Neuron (in vitro differentiated cells): ENCODE measurements around the gene SLC44A5.
"Not testable (repeated sequence)": the region's sequence is repeated elsewhere in the genome, so short reads cannot be mapped to it uniquely, and the experiment has no call there.

ENCODE experiments used
- H2AFZ ChIP-seq: one replicate; pipeline ENCODE4 v1.6.1; 2013; ENCODE audit warnings: low read depth, mild to moderate bottlenecking, inconsistent platforms, low read length, moderate library complexity
- H3K27me3 ChIP-seq: one replicate; pipeline ENCODE4 v1.6.1; 2013; ENCODE audit warnings: low read length; ENCODE audit not compliant: insufficient read depth
- H3K36me3 ChIP-seq: one replicate; pipeline ENCODE4 v1.6.1; 2013; ENCODE audit warnings: low read length; ENCODE audit not compliant: insufficient read depth
- H3K4me1 ChIP-seq: one replicate; pipeline ENCODE4 v1.6.1; 2013; ENCODE audit warnings: low read length; ENCODE audit not compliant: insufficient read depth
- H3K4me3 ChIP-seq: 2 replicates; pipeline ENCODE4 v1.5.1; 2013; ENCODE audit warnings: mild to moderate bottlenecking, low read length, moderate library complexity
- H3K9me3 ChIP-seq: one replicate; pipeline ENCODE4 v1.6.1; 2013; ENCODE audit warnings: low read length

Gene SLC44A5

DNA sequence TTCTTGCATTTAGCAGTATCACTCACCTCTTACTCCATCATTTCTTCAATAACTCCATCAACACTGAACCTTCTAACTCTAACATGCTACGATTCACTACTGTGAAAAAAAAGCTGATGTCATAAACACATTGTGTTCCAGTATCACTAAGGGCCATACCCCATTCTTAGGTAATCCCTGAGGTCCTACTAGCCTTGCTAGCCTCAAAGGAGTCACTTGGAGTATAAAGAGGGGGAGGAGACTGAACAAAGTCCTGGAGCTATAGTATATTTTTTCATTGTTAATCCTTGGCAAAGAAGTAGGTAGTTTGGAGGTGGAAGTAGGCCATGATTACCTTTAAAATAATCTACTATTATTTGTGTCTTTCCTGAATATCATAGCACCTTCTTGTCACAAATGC lies at the start of gene SLC44A5:
Gene SLC44A5, minus strand, starts transcription at position 101 of the 400 bp plus-strand sequence. CDS start 69,667 bp downstream, outside the sequence.
- no peaks in the 10 kb centered on the region for H3K36me3 ChIP-seq
- no peak within 1 kb of the TSS for H3K4me3 ChIP-seq
- peaks cover 16% of the 10 kb centered on the region for H3K4me1 ChIP-seq
- no peaks in the 10 kb centered on the region for H3K9me3 ChIP-seq
- no peak within 1 kb of the TSS for H2AFZ ChIP-seq
- H3K27me3 ChIP-seq = no peaks in the 10 kb centered on the region

- no peak overlapping the region for H2AFZ ChIP-seq
- H3K9me3 ChIP-seq = no peaks in the 10 kb centered on the region
- no peaks in the 10 kb centered on the region for H3K36me3 ChIP-seq
- H3K4me1 ChIP-seq = no peaks in the 10 kb centered on the region
- no peaks in the 10 kb centered on the region for H3K27me3 ChIP-seq
- no peak overlapping the region for H3K4me3 ChIP-seq
Measured at GRCh38 chr1:75655931-75656330, 45.0 kb upstream of the SLC44A5 start.

GRCh38 chr1:75647183-75647582 lies 36.3 kb upstream of the SLC44A5 start:
- not testable (repeated sequence) for H3K27me3 ChIP-seq, H3K4me3 ChIP-seq, H3K36me3 ChIP-seq, H3K4me1 ChIP-seq, H3K9me3 ChIP-seq, H2AFZ ChIP-seq

DNA sequence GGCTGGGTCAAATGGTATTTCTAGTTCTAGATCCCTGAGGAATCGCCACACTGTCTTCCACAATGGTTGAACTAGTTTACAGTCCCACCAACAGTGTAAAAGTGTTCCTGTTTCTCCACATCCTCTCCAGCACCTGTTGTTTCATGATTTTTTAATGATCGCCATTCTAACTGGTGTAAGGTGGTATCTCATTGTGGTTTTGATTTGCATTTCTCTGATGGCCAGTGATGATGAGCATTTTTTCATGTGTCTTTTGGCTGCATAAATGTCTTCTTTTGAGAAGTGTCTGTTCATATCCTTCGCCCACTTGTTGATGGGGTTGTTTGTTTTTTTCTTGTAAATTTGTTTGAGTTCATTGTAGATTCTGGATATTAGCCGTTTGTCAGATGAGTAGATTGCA lies 34.2 kb upstream of the SLC44A5 start:
- not testable (repeated sequence) for H3K27me3 ChIP-seq, H2AFZ ChIP-seq, H3K36me3 ChIP-seq, H3K9me3 ChIP-seq, H3K4me3 ChIP-seq, H3K4me1 ChIP-seq

GRCh38 chr1:75643460-75643859 lies 32.5 kb upstream of the SLC44A5 start:
- H3K4me3 ChIP-seq = no peak overlapping the region
- no peaks in the 10 kb centered on the region for H3K27me3 ChIP-seq
- H2AFZ ChIP-seq = no peak overlapping the region
- no peaks in the 10 kb centered on the region for H3K36me3 ChIP-seq
- H3K4me1 ChIP-seq = no peaks in the 10 kb centered on the region
- H3K9me3 ChIP-seq = no peaks in the 10 kb centered on the region

- Histone ChIP-seq H3K27me3 (no peaks in the 10 kb centered on the region), H3K4me3 (no peak overlapping the region), H2AFZ (no peak overlapping the region), H3K4me1 (no peaks in the 10 kb centered on the region), H3K9me3 (no peaks in the 10 kb centered on the region), H3K36me3 (no peaks in the 10 kb centered on the region)
Measured at GRCh38 chr1:75641325-75641724, 30.4 kb upstream of the SLC44A5 start.

DNA sequence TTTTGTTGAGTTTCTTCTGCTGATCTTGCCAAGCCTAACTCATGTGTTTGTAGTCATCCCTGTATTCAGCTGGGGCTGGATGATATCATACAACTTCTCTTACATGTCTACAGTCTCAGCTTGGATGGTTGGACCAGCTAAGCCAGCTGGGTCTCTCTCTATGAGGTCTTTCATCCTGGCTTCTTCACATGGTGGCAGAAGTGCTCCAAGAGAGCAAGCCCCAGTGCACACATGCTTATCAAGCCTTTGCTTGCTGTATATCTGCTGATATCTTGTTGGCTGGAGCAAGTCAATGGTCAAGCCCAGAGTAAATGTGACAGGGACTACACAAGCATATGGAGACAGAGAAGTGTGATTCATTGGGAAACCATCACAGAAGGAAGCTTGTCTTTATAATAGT lies 29.2 kb upstream of the SLC44A5 start:
- Histone ChIP-seq H3K27me3 (no peaks in the 10 kb centered on the region), H2AFZ (no peak overlapping the region), H3K4me1 (no peaks in the 10 kb centered on the region), H3K9me3 (no peaks in the 10 kb centered on the region), H3K36me3 (no peaks in the 10 kb centered on the region), H3K4me3 (no peak overlapping the region)

DNA sequence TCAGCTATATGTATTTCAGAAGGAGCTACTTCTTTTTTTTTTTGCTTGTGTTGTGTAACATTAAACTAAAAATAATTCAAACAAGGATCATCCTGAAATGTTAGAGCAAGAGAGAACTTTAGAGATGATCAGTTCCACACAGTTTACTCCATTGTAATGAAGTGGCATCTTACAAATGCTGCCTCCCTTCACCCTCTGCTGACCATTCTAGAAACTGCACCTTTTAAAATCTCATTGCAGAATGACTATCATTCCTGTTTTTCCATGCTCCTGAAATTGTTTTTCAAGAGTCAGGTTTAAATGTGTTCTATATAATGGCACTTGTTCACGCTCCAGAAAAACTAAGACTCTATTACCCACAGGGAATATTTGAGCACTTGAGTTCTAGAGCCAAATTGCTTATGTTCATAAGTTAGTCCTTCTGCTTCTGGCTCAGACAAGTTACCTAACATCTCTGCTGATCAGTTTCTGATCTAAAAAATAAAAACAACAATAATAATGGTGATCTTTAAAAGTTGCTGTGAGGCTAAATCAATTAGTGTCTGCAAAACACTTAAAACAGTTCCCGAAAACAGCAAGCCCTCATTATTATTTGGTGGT lies 21.5 kb upstream of the SLC44A5 start:
- Histone ChIP-seq H3K27me3 (no peaks in the 10 kb centered on the region), H3K9me3 (no peaks in the 10 kb centered on the region), H3K36me3 (no peaks in the 10 kb centered on the region)

GRCh38 chr1:75630998-75631397 lies 20.1 kb upstream of the SLC44A5 start:
- Histone ChIP-seq H3K36me3 (no peaks in the 10 kb centered on the region), H3K27me3 (no peaks in the 10 kb centered on the region), H2AFZ (no peak overlapping the region), H3K4me1 (peaks cover 9% of the 10 kb centered on the region), H3K4me3 (no peak overlapping the region), H3K9me3 (no peaks in the 10 kb centered on the region)

More for the DNA sequence above, 21.5 kb upstream of the SLC44A5 start:
- H3K4me1 ChIP-seq = peaks cover 9% of the 10 kb centered on the region
- no peak overlapping the region for H3K4me3 ChIP-seq
- no peak overlapping the region for H2AFZ ChIP-seq

DNA sequence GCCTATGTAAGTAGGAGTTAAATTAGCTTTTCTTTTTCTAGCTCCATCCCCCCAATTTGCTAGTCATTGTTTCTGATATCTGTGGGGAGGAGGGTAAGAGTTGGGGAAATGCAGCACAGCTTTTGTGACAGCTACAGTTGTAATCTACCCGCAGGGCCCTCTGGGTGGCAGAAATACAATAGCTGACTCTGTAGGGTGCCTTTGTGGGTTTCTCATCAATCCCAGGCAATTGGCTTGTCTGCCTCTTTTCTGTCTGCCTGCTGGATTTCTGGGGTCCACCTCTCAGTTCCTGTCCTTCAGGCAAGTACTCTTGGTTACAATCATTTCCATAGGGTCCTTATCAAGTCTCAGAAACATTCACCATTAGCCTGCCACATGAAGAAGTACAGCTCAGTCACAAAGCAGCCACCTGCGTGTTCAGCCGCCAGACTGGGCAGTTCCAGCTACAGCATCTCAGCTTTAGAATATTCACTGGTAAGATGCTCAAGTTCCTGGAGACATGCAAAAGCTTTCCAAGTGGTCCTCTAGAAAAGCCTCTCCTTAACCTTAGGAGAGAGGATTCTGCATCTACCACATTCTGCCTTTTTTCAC lies 19.2 kb upstream of the SLC44A5 start:
- Histone ChIP-seq H3K9me3 (no peaks in the 10 kb centered on the region), H3K4me3 (no peak overlapping the region)

GRCh38 chr1:75625795-75626194 lies 14.9 kb upstream of the SLC44A5 start:
- Histone ChIP-seq H3K36me3 (no peaks in the 10 kb centered on the region), H3K27me3 (no peaks in the 10 kb centered on the region), H3K4me3 (no peak overlapping the region), H2AFZ (no peak overlapping the region), H3K4me1 (peaks cover 9% of the 10 kb centered on the region), H3K9me3 (no peaks in the 10 kb centered on the region)

More for the DNA sequence above, 19.2 kb upstream of the SLC44A5 start:
- H2AFZ ChIP-seq = peak overlapping the region; percentile 18
- no peaks in the 10 kb centered on the region for H3K36me3 ChIP-seq
- no peaks in the 10 kb centered on the region for H3K27me3 ChIP-seq
- H3K4me1 ChIP-seq = peaks cover 9% of the 10 kb centered on the region

DNA sequence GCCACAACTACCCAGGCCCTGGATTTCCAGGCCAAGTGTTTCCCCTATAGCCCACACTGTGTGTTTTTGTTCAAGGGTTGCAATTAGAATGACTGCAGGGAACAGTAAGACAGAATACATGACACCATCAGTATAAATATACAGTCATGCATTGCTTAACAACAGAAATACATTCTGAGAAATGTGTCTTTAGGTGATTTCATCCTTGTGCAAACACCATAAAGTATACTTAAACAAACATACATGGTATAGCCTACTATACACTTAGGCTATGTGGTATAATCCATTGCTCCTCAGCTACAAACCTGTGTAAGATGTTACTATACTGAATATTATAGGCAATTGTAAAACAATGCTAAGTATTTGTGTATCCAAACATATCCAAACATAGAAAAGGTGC lies 7.5 kb upstream of the SLC44A5 start:
- Histone ChIP-seq H3K4me1 (peaks cover 15% of the 10 kb centered on the region), H3K4me3 (no peak overlapping the region), H2AFZ (no peak overlapping the region), H3K36me3 (no peaks in the 10 kb centered on the region), H3K9me3 (no peaks in the 10 kb centered on the region), H3K27me3 (no peaks in the 10 kb centered on the region)

DNA sequence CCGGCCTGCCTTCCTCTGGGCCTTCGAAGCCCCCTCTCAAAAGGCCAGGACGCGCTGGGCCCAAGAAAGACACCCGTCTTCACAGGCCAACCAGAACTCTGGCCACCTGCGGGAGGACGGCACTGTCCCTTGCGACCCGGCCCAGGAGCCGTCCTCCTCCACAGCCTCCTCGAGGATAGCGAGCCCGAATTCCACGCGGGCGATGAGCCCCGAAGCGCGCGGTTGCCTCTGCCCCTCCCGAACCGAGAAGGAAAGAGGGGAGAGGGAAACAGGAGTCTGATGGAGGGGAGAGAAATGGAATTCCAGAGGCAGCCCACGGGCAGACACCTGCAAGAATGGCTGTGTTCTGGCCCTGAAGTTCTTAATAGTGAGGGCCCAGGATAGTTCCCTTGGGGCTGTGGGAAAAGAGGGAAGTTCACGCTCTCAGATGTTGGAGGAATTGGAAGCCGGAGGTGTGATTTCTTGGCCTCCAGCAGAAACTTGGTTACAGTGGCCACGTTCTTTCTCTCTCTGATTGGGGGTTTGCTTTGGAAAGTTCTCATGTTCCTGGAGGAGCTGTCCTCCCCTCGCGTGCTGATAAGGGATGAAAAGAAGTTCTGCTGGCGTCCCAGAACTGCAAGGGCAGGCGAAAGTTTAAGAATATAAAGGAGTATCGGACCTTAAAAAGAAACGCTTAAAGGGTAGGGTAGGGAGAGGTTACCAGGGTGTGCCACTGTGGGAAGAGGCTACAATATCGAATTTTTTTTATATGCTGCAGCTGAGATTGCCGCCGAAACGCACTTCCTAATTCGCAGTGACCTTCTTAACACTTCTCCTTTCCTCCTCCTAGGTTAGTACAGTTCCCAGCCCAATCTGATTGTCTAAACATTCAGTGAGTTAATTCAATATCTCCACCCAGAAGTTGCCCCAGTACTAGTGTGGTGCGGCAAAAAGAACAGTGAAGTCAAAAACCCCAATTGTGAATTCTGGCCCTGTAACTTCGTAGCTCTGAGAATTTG lies 5.8 kb upstream of the SLC44A5 start:
- peak overlapping the region; percentile 94 for H3K4me3 ChIP-seq
- H3K4me1 ChIP-seq = peaks cover 23% of the 10 kb centered on the region
- H2AFZ ChIP-seq = peak overlapping the region; percentile 94
- no peaks in the 10 kb centered on the region for H3K27me3 ChIP-seq
- no peaks in the 10 kb centered on the region for H3K9me3 ChIP-seq
- H3K36me3 ChIP-seq = no peaks in the 10 kb centered on the region
